HuH-7 (cell line): ENCODE results near the gene SUB1.
"Not testable (repeated sequence)": the region's sequence is repeated elsewhere in the genome, so short reads cannot be mapped to it uniquely, and the experiment has no call there.

Experiments used
- DNase-seq: peaks from one replicate; pipeline ENCODE4 v3.0.0; 2011; ENCODE audit warnings: low spot score

The SUB1 gene

DNA sequence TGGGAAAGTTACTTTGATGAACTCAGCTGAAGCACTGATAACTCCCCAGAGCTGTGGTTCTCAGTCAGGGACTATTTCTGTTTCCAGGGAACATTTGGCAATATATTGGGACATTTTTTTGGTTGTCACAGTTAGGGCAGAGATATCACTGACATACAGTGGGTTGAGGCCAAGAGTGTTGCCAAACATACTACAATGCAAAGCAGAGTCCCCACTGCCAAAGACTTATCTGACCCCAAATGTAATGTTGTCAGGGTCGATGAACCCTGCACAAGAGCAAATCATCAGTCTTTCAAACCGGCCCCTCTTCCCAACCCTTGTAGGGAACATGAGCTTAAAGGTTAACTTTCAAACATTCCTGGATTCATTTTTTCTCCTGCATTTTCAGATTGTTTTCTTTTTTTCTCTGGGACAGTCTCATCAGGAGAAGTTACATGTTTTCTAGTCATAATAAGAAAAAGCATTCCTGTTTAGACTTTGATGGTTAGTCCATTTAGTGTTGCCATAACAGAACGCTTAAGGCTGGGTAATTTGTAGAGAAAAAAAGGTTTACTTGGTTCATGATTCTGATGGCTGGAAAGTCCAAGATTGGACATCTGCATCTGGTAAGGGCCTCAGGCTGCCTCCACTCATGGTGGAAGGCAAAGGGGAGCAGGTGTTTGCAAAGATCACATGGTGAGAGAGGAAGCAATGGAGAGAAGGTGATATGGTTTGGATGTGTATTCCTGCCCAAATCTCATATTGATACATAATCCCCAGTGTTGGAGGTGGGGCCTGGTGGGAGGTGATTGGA is 18.8 kb upstream of the SUB1 start:
- no peak for DNase-seq

DNA sequence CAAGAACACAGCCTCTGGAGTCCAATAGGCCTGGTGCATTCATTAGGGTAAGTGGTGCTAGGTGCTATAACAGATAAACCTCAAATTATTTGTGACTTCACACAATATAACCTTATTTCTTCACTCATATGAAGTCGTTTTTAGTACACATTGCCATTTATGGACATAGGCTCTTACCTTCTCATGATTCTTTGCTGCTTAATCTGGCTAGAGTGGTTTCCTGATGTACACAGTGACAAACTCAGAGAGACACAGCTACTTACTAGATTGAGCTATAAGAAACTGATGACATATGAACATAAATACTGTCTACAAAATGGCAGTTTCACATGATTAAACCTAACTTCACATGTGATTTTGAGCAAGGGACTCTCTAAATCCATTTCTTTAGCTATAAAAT is 14.2 kb upstream of the SUB1 start:
- no peak for DNase-seq

DNA sequence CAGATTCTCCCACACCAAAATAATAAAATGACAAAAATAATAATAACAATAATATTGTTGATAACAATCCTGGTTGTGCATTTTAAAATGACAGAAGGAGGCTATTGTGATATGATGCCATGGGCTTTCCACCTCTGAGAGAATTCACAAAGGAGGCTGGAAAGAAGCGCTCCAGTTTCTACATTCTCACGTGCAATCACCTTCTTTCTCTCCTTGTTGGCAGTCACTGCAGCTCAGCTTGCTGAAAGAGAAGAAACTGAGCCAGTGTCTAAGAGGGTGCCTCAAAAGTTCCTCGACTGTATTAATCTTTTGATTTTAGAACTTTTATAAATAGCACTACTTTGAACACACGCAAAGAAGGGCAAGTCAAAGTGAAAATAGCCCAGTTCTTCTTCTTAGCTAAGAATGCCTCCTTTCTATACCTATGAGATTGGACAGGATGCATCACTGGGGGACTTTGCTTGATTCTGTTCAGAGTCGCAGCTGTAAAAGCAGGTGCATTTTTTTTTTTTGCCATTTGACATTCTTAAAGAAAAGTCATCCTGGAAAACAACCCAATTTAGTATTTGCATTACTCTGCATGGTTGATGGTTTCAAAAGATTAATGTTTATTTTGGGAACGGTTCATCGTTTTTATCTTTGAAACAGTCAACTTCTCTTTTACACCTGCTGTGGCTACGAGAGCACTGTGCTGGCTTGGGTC is 12.4 kb upstream of the SUB1 start:
- DNase-seq = no peak

DNA sequence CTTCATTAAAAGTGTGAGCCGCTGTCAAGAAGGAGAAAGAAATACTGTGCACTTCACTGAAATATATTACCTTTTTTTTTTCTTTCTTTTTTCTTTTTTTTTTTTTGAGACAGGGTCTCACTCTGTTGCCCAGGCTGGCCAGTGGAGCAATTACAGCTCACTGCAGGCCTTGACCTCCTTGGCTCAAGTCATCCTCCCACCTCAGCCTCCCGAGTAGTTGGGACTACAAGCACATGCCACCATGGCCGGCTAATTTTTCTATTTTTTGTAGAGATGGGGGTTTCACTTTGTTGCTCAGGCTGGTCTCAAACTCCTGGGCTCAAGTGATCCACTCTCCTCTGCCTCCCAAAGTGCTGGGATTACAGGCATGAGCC is 11.9 kb upstream of the SUB1 start:
- not testable (repeated sequence) for DNase-seq

DNA sequence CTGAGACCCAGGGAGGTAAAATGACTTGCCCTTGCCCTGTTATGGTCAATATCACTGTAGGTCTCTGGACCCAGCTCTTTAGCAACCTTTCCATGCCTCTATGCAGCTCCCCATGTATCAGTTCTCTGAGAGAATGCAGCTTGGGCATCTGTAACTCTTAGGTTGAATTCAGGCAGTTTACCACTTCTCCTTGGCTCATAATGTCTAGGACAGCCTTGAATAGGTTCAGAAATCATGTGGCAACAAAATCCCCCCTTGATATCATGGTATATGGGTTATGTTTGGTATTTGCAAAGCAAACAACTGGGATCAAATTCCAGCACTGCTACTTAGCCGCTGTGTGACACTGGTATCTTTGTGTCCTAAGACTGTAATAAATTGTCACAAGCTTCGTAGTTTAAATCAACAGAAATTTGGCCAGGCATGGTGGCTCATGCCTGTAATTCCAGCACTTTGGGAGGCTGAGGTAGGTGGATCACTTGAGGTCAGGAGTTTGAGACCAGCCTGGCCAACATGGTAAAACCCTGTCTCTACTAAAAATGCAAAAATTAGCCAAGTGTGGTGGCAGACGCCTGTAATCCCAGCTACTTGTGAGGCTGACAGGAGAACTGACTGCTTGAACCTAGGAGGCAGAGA is 10.7 kb upstream of the SUB1 start:
- DNase-seq = peak; percentile 33

DNA sequence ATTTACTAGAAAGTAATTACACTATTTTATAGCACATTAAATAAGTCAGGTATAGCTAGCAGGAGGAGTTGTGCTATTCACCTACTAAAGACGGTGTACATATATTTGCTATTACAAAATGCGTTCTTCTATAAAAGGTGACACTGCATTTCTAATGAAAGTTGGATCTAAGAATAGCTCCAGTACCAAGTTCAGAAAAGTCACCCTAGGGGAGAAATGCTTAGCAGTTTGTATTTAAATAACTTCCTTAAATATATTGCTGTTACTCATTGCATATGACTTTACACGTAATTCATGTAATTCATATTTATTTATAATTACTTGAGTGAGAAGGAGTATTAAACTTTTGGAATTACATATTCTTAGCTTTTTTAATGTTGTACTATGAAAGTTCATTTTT is 7.0 kb upstream of the SUB1 start:
- no peak for DNase-seq

DNA sequence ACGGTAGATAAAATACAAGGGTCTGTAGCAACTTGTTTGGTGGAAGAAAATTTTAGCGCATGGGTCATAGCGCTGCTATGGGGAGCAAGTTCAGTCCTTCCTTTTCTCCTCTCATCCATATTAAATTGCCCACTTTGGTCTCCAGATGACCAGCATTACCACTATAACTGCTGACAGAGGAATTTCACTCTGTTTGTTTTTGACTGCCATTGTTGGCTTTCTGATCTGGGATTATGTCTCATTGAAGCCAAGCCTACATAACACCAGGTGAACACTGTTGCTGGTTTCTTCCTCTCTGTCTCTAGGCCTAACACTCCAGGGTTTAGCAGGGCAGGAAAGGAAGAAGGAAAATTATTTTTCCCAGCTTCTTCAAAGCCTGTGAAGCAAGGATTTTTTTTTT is 6.6 kb upstream of the SUB1 start:
- no peak for DNase-seq

DNA sequence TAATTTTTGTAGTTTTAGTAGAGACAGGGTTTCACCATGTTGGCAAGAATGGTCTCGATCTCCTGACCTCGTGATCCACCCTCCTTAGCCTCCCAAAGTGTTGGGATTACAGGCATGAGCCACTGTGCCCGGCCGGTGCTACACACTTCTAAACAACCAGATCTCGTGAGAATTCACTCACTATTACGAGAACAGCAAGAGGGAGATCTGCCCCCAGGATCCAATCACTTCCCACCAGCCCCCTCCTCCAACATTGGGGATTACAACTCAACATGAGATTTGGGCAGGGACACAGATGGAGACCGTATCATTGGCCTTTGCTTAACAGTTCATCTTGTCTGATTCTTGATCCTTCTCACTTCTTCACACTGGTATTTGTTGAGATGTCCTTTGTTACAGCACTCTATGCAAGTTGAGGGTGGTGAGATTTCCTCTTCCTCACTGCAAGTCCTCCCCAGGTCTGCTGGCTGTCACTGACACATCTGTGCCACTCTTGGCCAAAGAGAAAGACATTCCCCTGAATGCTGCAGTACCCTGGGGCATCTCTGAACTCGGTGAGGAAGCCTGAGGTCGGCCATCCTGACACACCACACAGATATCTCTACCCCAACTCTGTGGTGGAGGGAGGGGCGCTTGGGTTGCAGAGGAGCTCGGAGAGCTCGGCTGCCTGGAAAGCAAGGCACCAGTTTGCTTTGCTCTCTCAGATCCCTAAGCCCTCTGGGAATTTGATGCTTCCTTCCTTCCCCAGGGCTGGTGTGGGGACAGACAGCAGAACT is 4.2 kb upstream of the SUB1 start:
- DNase-seq = no peak

DNA sequence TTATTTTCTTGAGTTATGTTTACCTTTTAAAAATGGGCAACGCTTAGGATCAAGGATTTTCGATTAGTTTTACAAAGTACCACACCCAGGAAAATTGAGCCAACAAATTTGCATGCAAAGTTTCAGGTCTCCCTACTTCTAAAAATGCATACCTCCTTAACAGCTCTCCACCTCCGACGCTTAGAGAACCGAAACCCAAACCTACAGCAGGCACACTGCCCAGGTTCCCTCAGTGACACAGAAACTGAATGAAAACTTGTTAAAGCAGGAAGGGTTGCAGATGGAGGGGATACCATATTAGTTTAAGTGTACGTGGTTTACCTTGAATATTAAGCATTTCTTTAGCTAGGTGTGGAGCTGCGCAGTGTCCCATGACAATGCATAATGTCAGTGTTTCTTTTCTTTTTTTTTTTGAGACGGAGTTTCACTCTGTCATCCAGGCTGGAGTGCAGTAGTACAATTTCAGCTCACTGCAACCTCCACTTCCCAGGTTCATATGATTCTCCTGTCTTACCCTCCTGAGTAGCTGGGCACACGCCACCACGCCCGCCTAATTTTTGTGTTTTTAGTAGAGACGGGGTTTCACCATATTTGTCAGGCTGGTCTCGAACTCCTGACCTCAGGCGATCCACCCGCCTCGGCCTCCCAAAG is 1.6 kb upstream of the SUB1 start:
- DNase-seq = no peak

DNA sequence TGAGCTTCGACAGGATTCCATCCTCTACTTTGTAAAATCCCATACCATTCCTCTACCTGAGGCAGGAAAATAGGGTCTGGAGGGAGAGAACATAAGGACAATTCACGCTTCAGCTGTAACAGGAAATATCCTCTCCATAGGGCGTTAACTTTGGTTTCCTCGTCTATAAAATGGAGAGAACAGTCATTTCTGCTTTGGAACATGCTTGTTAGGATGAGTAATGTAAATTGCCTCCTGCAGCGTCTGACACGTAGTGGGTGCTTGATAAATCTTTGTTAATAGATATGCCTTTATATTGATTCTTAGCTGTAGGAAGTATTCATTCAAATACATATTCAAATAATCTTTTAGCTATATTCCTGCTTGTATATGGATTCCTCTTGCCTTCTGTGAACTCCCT is 711 bp upstream of the SUB1 start:
- DNase-seq = no peak

DNA sequence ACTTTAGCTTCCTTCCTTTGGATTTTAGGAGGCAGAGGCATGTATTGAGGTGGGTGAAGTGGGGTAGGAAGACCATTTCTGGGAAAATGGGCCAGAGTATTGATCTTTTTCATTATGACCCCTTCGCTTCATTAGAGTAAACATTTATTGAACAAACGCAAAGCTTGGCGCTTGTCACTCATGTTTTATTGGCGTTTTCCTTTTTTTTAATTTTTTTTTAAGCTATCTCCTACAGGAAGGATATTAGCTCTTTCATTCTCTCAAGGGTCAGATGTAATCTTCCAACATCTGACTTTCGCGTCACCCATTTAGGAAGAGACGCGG is 273 bp upstream of the SUB1 start:
- DNase-seq = no peak

DNA sequence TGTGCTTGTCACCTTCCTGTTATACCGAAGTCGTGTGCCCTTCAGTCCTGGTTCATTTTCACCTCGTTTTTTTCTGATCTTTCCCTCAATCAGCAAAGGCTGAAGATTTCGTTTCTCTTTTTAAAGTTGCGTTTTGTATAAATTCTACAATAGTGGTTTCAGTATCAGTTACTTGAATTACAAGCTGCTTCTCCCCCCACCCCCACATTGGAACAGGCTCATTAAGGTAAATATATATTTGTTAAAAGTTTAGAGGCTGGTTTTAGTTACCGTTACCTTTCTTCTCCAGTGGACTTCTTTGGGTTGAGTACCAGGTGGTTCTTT is 881 bp downstream of the SUB1 start:
- no peak for DNase-seq

DNA sequence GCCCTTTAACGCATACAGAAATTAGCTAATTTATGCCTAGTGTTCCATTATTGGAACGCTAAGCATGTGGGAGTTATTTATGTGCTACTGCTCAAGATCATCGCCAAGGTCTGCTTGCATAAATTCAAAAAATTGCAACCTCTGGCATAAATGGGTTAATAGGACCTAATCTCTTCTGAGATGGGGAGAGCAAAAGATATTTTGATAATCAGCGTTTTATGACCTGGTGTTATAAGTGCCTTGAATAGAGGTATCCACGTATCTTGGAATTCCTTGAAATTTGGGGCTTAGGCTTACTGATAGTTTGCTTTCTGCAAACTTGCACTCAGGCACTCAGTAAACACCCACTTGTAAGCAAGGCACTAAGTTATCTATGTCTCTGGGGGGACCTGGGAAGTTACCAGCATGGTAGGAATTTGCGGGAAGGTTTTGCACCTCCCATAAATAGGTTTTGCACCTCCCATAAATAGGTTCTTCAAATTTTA is 1.8 kb downstream of the SUB1 start:
- DNase-seq = no peak

DNA sequence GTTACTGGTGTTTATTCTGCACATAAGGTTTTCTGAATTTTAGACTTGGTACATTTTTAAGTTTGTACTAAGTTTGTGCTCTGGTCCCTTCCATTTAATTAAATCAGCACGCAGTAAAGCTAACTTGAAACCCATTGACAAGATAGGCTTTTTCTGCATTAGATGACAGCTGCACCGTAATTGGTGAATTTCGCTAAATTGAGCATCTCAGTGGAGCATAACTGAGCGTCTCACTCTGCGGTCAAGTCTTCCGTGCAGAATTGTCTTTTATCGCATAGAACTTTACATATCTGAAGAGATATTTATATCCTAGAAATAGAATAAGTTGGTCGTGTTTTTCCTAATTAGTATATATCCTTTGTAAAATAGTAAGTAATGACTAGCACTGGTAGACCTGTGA is 4.1 kb downstream of the SUB1 start:
- no peak for DNase-seq

DNA sequence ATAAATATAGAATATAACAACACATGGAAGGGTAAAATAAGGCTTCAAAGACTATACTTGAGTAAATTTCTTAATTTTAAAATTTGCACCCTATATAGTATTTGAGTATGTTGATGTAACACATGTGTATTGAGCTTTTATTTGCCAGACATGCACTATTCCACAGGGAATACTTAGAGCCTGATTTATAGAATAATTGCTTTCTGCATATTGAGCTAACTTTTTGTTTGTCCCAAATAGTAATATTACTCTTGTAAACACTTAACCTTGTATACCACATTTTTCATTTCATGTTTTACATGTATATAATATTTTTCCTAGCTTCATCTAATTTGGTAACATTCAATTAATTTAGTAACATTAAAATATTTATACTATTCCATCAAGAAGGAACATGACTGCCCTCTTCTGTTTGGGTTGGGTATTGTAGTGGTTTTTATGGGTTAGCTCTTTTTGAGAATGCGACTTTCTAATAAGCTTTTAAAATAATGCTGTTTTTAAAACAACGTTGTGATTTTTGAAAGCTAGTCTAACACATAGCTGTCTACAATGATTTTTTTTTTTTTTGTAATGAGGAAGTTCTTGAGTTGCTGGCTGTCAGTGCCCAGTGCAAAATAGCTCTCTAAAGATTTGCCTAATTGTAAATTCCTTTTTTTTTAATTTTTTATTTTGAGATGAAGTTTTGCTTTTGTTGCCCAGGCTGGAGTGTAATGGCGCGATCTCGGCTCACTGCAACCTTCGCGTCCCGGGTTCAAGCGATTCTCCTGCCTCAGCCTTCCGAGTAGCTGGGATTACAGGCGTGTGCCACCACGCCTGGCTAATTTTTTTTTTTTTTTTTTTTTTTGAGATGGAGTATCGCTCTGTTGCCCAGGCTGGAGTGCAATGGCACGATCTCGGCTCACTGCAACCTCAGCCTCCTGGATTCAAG is 4.8 kb downstream of the SUB1 start:
- DNase-seq = no peak

DNA sequence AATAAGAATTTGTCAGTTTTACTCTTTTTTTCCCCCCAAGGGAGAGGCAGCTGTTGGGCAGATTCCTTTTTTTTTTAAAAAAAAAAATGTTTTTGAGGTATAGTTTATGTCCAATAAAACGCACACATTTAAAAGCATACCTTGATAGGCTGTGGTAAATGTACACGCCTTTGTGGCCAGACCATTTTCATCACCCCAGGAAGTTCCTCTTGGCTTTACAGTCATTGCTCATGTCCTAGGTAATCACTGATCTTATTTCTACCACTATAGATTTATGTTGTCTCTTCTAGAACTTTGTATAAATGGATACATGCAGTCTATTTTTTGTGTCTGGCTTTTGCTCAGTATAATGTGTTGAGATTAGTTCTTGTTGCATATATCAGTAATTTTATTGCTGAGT is 9.8 kb downstream of the SUB1 start:
- no peak for DNase-seq

DNA sequence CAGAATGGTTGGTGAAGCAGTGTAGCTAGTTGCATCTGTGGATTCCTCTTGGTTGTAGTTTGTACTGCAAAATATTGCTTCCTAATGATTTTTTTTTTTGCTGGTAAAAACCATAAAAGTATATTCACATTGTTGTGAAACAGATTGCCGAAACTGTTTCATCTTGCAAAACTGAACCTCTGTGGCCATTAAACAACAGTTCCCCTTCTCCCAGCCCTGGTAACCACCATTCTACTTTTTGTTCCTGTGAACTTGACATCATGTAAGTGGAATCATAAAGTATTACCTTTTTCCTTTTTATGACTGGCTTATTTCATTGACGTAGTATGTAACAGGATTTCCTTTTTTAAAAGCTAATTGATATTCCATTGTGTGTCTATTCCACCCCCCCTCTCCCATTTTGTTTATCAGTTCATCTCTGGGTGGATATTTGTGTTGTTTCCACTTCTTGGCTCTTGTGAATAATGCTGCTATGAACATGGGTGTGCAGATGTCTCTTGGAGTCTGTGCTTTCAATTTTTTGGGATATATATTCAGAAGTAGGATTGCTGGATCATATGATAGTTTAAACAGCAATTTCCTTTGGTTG is 11.8 kb downstream of the SUB1 start:
- DNase-seq = no peak

DNA sequence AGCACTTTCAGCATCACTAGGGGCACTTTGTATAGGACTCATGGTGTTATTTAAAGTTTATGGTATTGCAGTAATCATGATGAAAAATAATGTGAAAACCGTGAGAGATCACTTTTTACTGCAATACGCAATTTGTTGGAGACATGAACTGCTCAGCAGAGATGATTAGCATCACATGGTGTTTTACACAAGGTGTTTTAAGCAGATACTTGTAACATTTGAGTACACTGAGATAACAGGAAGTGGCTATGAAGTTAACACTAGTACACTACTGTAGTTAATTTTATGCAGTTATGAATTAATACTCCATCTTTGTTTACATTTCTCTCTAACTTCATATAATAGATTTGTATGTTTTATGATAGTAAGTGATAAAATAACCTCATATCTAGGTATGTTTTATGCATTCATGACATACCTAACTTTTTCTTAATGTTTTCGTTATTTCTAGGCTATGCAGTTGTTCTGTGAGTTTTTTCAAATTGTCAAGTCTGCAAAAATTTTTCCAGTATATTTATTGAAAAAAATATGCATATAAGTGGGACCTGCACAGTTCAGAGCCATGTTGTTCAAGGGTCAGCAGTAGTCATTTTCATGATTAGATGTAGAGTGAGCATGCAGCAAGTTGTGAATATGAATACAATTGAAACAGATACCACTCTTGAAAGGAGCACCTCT is 13.0 kb downstream of the SUB1 start:
- DNase-seq = no peak

DNA sequence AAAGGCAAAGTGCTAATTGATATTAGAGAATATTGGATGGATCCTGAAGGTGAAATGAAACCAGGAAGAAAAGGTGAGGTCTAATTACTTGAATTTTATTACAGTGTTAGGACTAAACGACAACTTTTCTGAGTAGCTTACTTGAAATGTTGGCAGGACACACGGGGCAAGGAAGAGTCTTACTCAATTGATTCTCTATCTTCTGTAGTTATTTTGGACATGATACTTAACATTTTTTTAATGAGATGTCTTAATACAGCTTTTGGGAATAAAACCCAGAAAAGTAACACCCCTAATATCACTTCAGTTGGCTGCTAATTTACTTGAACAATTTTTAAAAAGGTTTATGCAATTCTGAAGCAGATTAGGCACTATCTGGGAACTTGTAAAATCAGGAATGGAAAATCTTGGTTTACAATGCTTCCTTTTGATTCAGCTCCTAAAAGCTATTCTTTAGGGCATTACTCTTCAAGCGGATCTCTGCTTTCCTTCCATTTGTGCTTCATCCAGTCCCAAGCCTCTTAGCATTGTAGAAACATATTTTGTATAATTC is 13.7 kb downstream of the SUB1 start:
- no peak for DNase-seq

DNA sequence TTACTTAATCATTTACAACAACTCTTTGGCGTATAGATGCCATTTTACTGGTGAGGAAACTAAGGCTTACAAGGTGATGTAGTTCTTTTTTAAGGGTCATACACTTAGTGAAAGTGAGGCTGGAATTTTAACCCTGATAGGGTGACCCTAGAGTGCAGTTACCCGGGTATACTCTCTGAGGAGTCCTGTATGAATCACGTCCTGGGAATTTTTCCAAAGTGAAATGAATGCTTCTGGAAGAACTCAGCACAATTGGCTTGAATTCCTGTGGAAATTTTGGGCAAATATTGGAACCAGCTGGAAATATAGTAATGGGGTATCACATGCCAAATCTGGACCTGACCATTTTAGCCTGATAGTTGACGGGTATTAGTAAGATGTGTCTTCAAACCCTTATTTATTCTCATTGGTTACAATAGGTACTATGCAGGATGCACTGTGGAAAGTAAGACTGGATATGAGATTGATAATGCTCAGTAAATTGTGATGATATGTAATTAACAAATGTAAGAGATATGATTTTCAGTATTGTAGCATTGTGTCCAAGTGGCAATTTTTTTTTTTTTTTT is 14.8 kb downstream of the SUB1 start:
- no peak for DNase-seq
